HepG2 (cell line): ENCODE measurements around the gene PFDN5. TPM values are rescaled to one million over a fixed set of nuclear protein-coding genes. Genes with fewer than 3 reads are reported as not detected.

Source experiments
- ISL2 ChIP-seq: sonication (generic); formaldehyde crosslinking; IDR thresholded peaks from 2 replicates; pipeline ENCODE4 v1.5.0; 2020; ENCODE audit warnings: missing genetic modification reagents
- MXI1 ChIP-seq: IDR thresholded peaks from 3 replicates; pipeline ENCODE4 v1.6.1; 2012; ENCODE audit warnings: low read depth, low read length, inconsistent platforms, borderline replicate concordance
- PHF21A ChIP-seq: sonication (generic); formaldehyde crosslinking; IDR thresholded peaks from 2 replicates; pipeline ENCODE4 v1.5.0; 2020; ENCODE audit warnings: mild to moderate bottlenecking, missing genetic modification reagents
- TMF1 ChIP-seq: sonication (generic); formaldehyde crosslinking; IDR thresholded peaks from 2 replicates; pipeline ENCODE4 v1.8.1; 2022; ENCODE audit warnings: low read depth, missing genetic modification reagents
- ZBTB42 ChIP-seq: sonication (generic); formaldehyde crosslinking; IDR thresholded peaks from 2 replicates; pipeline ENCODE4 v1.5.0; 2020; ENCODE audit warnings: mild to moderate bottlenecking, missing genetic modification reagents
- ZFP82 ChIP-seq: sonication (generic); formaldehyde crosslinking; IDR thresholded peaks from 2 replicates; pipeline ENCODE4 v1.5.1; 2020; ENCODE audit warnings: mild to moderate bottlenecking, missing genetic modification reagents, borderline replicate concordance
- ZMAT3 ChIP-seq: sonication (generic); formaldehyde crosslinking; conservative IDR thresholded peaks from 2 replicates; pipeline ENCODE4 v1.7.0; 2021; ENCODE audit warnings: missing genetic modification reagents
- ZNF20 ChIP-seq: sonication (generic); formaldehyde crosslinking; IDR thresholded peaks from 2 replicates; pipeline ENCODE4 v1.4.0; 2020; ENCODE audit warnings: mild to moderate bottlenecking, moderate library complexity, missing genetic modification reagents
- ZNF274 ChIP-seq: sonication (generic); formaldehyde crosslinking; IDR thresholded peaks from 2 replicates; pipeline ENCODE4 v1.5.1; 2020; ENCODE audit warnings: mild to moderate bottlenecking, missing genetic modification reagents
- ZNF607 ChIP-seq: sonication (generic); formaldehyde crosslinking; IDR thresholded peaks from 2 replicates; pipeline ENCODE4 v1.5.1; 2020; ENCODE audit warnings: missing genetic modification reagents, mild to moderate bottlenecking, borderline replicate concordance
- ZSCAN9 ChIP-seq: IDR thresholded peaks from 2 replicates; pipeline ENCODE4 v1.6.1; 2016; ENCODE audit warnings: borderline replicate concordance
- polyA plus RNA-seq, 8 experiments: library from polyadenylated mRNA; depleted of rRNA in 3 of 8; stranded (reverse) in 7 of 8; unstranded in 1 of 8; fragments of >200 nt; fragmentation: Illumina TruSeq in 4 of 8; extraction: Trizol in 4 of 8; gene quantifications; 2 replicates each; pipeline versions ENCODE4 v1.2.1 to v1.2.3, GENCODE V29; 2011 to 2016; ENCODE audit warnings: low read depth in 4 of 8, missing spikeins in 1 of 8, mixed read lengths in 1 of 8; ENCODE audit not compliant: insufficient read depth in 1 of 8
- total RNA-seq, 5 experiments: library from RNA; depleted of rRNA; stranded (reverse); fragments of >200 nt; fragmentation: Illumina TruSeq; extraction: Trizol; gene quantifications; 2 replicates each; pipeline ENCODE4 v1.2.3, GENCODE V29; 2016; ENCODE audit warnings: low read depth in 1 of 5
- TF ChIP-seq, protein P1 (sequence below): sonication (generic); formaldehyde crosslinking; IDR thresholded peaks from 2 replicates; pipeline ENCODE4 v1.4.0; 2020; ENCODE audit warnings: mild to moderate bottlenecking, low read depth, missing genetic modification reagents
- TF ChIP-seq, protein P2 (sequence below): sonication (generic); formaldehyde crosslinking; IDR thresholded peaks from 2 replicates; pipeline ENCODE4 v1.4.0; 2020; ENCODE audit warnings: missing genetic modification reagents
- TF ChIP-seq, protein P3 (sequence below), 2 experiments: IDR thresholded peaks; 2 replicates each; pipeline ENCODE4 v1.6.1; 2011 to 2012; ENCODE audit warnings: low read length in 2 of 2, borderline replicate concordance in 1 of 2, low read depth in 1 of 2, mild to moderate bottlenecking in 1 of 2, moderate library complexity in 1 of 2
- TF ChIP-seq, protein P4 (sequence below): sonication (generic); formaldehyde crosslinking; IDR thresholded peaks from 2 replicates; pipeline ENCODE4 v1.4.0; 2020; ENCODE audit warnings: missing genetic modification reagents, borderline replicate concordance
- TF ChIP-seq, protein P5 (sequence below): IDR thresholded peaks from 2 replicates; pipeline ENCODE4 v1.6.1; 2016; ENCODE audit warnings: low read depth

Gene PFDN5
- total and polyA plus RNA-seq, 2 of the 13 experiments (the other 11 are each of a cell fraction or from before 2014, with no cell fraction given): 449 to 462 TPM

DNA sequence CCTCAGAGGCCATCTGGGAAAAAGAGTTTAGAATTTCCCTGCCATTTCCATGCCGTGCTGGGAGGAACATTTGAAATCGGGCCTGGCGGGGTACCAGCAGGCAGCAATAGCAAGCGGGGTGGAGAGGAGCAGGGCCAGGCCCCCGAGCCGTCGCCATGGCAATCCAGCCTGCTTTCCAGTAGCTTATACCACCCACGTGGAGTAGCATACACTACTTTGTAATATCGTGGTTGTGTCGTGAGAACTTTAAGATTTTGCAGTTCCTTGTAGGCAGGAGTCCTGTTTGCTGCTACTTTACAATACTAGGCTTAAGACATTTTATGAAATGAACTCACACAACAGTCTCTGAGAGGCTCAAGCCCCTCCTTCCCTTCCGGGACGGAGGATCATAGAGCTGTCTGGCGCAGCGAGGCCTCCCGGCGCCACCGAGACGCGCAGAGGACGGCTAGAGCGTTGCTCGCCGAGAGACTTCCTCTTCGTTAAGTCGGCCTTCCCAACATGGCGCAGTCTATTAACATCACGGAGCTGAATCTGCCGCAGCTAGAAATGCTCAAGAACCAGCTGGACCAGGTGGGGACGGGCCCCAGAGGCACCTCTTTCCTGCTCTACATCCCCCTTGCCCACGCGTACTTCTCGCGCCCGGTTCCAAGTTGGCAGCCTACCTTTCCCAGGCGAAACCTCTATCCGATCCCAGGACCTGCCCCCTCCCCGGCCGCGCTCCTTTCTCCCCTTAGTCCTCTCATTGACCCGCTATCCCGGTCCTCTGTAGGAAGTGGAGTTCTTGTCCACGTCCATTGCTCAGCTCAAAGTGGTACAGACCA lies at the start of gene PFDN5 (continued):
- TF ChIP-seq ZFP82 (peak; percentile 63; the same call in 1 of the 2 replicates), ZMAT3 (CRISPR knock-in tag) (peak; percentile 51), ZSCAN9 (peak; percentile 78; the same call in 1 of the 2 replicates), ZBTB42 (no peak), TMF1 (CRISPR knock-in tag) (peak; percentile 40; the same call in 1 of the 2 replicates), MXI1 (peak; percentile 88; the same call in 2 of the 3 replicates), ZNF607 (peak; percentile 49; the same call in 1 of the 2 replicates), ZNF20 (CRISPR knock-in tag) (no peak), ISL2 (CRISPR knock-in tag) (peak; percentile 59; the same call in 1 of the 2 replicates), ZNF274 (CRISPR knock-in tag) (no peak), PHF21A (peak; percentile 59; the same call in 1 of the 2 replicates)
- TF ChIP-seq, protein P1, sequence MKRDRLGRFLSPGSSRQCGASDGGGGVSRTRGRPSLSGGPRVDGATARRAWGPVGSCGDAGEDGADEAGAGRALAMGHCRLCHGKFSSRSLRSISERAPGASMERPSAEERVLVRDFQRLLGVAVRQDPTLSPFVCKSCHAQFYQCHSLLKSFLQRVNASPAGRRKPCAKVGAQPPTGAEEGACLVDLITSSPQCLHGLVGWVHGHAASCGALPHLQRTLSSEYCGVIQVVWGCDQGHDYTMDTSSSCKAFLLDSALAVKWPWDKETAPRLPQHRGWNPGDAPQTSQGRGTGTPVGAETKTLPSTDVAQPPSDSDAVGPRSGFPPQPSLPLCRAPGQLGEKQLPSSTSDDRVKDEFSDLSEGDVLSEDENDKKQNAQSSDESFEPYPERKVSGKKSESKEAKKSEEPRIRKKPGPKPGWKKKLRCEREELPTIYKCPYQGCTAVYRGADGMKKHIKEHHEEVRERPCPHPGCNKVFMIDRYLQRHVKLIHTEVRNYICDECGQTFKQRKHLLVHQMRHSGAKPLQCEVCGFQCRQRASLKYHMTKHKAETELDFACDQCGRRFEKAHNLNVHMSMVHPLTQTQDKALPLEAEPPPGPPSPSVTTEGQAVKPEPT (CRISPR knock-in tag): 0 out of 2 replicates have a peak, but pooled peaks have one; percentile 29
- TF ChIP-seq, protein P2, sequence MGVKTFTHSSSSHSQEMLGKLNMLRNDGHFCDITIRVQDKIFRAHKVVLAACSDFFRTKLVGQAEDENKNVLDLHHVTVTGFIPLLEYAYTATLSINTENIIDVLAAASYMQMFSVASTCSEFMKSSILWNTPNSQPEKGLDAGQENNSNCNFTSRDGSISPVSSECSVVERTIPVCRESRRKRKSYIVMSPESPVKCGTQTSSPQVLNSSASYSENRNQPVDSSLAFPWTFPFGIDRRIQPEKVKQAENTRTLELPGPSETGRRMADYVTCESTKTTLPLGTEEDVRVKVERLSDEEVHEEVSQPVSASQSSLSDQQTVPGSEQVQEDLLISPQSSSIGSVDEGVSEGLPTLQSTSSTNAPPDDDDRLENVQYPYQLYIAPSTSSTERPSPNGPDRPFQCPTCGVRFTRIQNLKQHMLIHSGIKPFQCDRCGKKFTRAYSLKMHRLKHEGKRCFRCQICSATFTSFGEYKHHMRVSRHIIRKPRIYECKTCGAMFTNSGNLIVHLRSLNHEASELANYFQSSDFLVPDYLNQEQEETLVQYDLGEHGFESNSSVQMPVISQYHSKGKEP: 0 out of 2 replicates have a peak, but pooled peaks have one; percentile 39
- TF ChIP-seq, protein P3, sequence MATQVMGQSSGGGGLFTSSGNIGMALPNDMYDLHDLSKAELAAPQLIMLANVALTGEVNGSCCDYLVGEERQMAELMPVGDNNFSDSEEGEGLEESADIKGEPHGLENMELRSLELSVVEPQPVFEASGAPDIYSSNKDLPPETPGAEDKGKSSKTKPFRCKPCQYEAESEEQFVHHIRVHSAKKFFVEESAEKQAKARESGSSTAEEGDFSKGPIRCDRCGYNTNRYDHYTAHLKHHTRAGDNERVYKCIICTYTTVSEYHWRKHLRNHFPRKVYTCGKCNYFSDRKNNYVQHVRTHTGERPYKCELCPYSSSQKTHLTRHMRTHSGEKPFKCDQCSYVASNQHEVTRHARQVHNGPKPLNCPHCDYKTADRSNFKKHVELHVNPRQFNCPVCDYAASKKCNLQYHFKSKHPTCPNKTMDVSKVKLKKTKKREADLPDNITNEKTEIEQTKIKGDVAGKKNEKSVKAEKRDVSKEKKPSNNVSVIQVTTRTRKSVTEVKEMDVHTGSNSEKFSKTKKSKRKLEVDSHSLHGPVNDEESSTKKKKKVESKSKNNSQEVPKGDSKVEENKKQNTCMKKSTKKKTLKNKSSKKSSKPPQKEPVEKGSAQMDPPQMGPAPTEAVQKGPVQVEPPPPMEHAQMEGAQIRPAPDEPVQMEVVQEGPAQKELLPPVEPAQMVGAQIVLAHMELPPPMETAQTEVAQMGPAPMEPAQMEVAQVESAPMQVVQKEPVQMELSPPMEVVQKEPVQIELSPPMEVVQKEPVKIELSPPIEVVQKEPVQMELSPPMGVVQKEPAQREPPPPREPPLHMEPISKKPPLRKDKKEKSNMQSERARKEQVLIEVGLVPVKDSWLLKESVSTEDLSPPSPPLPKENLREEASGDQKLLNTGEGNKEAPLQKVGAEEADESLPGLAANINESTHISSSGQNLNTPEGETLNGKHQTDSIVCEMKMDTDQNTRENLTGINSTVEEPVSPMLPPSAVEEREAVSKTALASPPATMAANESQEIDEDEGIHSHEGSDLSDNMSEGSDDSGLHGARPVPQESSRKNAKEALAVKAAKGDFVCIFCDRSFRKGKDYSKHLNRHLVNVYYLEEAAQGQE (IDR thresholded peaks at IDR 0.05; ENCODE audit: borderline replicate concordance in 1 of 2, low read depth in 1 of 2, low read length in 2 of 2): peak in 1 of 2 experiments; percentile 50; a peak in 1 of 4 replicates
- TF ChIP-seq, protein P4, sequence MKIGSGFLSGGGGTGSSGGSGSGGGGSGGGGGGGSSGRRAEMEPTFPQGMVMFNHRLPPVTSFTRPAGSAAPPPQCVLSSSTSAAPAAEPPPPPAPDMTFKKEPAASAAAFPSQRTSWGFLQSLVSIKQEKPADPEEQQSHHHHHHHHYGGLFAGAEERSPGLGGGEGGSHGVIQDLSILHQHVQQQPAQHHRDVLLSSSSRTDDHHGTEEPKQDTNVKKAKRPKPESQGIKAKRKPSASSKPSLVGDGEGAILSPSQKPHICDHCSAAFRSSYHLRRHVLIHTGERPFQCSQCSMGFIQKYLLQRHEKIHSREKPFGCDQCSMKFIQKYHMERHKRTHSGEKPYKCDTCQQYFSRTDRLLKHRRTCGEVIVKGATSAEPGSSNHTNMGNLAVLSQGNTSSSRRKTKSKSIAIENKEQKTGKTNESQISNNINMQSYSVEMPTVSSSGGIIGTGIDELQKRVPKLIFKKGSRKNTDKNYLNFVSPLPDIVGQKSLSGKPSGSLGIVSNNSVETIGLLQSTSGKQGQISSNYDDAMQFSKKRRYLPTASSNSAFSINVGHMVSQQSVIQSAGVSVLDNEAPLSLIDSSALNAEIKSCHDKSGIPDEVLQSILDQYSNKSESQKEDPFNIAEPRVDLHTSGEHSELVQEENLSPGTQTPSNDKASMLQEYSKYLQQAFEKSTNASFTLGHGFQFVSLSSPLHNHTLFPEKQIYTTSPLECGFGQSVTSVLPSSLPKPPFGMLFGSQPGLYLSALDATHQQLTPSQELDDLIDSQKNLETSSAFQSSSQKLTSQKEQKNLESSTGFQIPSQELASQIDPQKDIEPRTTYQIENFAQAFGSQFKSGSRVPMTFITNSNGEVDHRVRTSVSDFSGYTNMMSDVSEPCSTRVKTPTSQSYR (CRISPR knock-in tag): peak; percentile 8; the same call in 1 of the 2 replicates
- TF ChIP-seq, protein P5, sequence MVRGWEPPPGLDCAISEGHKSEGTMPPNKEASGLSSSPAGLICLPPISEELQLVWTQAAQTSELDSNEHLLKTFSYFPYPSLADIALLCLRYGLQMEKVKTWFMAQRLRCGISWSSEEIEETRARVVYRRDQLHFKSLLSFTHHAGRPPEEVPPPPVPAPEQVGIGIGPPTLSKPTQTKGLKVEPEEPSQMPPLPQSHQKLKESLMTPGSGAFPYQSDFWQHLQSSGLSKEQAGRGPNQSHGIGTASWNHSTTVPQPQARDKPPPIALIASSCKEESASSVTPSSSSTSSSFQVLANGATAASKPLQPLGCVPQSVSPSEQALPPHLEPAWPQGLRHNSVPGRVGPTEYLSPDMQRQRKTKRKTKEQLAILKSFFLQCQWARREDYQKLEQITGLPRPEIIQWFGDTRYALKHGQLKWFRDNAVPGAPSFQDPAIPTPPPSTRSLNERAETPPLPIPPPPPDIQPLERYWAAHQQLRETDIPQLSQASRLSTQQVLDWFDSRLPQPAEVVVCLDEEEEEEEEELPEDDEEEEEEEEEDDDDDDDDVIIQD: 0 out of 2 replicates have a peak, but pooled peaks have one; percentile 10
